ENCODE results near the gene DNAJB8. TPM values are rescaled to one million over a fixed set of nuclear protein-coding genes. Genes with fewer than 3 reads are reported as not detected.

Gene DNAJB8
- total and polyA plus RNA-seq, 2 experiments from 2014 or later = not detected

GRCh38 chr3:128454310-128454618, 12.4 kb downstream of the DNAJB8 start:
- Histone ChIP-seq H3K27ac (no peak overlapping the region), H3K27me3 (peaks cover 13% of the 10 kb centered on the region), H3K36me3 (no peaks in the 10 kb centered on the region), H3K4me1 (ENCODE audit: low read depth) (no peaks in the 10 kb centered on the region), H3K4me3 (no peak overlapping the region), H3K9me3 (ENCODE audit: low read depth) (no peaks in the 10 kb centered on the region)
- TF ChIP-seq, protein P1, sequence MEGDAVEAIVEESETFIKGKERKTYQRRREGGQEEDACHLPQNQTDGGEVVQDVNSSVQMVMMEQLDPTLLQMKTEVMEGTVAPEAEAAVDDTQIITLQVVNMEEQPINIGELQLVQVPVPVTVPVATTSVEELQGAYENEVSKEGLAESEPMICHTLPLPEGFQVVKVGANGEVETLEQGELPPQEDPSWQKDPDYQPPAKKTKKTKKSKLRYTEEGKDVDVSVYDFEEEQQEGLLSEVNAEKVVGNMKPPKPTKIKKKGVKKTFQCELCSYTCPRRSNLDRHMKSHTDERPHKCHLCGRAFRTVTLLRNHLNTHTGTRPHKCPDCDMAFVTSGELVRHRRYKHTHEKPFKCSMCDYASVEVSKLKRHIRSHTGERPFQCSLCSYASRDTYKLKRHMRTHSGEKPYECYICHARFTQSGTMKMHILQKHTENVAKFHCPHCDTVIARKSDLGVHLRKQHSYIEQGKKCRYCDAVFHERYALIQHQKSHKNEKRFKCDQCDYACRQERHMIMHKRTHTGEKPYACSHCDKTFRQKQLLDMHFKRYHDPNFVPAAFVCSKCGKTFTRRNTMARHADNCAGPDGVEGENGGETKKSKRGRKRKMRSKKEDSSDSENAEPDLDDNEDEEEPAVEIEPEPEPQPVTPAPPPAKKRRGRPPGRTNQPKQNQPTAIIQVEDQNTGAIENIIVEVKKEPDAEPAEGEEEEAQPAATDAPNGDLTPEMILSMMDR (IDR thresholded peaks at IDR 0.05; ENCODE audit: low read depth, low read length) = no peak
- no peak for DNase-seq (ENCODE audit: low read depth in 1 of 2, low spot score in 1 of 2)

GRCh38 chr3:128453501-128454309, 13.0 kb downstream of the DNAJB8 start:
- H3K27ac ChIP-seq = no peak overlapping the region
- no peak for DNase-seq (ENCODE audit: low read depth in 1 of 2, low spot score in 1 of 2)
- no peaks in the 10 kb centered on the region for H3K36me3 ChIP-seq
- H3K4me3 ChIP-seq = no peak overlapping the region
- peaks cover 13% of the 10 kb centered on the region for H3K27me3 ChIP-seq
- H3K4me1 ChIP-seq (ENCODE audit: low read depth) = no peaks in the 10 kb centered on the region
- TF ChIP-seq, protein P1 (IDR thresholded peaks at IDR 0.05; ENCODE audit: low read depth, low read length) = no peak
- H3K9me3 ChIP-seq (ENCODE audit: low read depth) = no peaks in the 10 kb centered on the region

DNA sequence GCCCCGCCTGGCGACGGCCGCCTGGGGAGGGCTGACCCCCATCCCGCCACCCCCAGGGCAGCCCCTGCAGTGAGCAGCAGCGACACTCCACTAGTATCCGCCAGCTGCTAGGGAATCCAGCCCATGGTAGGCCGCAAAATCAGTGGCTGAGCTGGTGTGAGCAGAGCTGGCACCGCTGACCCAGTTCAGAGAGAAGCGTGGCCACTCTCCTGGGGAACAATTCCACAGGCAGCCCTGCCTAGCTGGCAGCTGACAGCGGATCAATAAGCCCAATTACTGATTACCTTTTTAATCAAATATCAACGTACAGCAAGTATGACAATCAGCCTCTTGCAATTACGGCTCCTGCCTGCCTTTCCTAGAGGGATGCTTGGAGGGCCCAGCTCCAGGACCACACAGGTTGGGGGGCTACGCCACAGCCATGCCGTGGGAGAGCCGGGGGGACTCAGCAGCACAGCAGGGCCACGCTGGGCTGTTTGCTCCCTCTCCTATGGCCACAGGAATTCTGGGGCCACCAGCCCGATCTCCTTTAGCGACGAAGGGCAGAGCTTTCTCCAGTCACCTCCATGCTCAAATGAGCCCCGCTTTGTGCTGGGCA, 13.9 kb downstream of the DNAJB8 start:
- Histone ChIP-seq H3K27ac (no peak overlapping the region), H3K4me1 (ENCODE audit: low read depth) (no peaks in the 10 kb centered on the region), H3K4me3 (no peak overlapping the region), H3K9me3 (ENCODE audit: low read depth) (no peaks in the 10 kb centered on the region), H3K27me3 (peaks cover 17% of the 10 kb centered on the region), H3K36me3 (no peaks in the 10 kb centered on the region)
- TF ChIP-seq, protein P1 (IDR thresholded peaks at IDR 0.05; ENCODE audit: low read depth, low read length) = no peak
- DNase-seq (ENCODE audit: low read depth in 1 of 2, low spot score in 1 of 2) = no peak

GRCh38 chr3:128452120-128452519, 14.6 kb downstream of the DNAJB8 start:
- no peaks in the 10 kb centered on the region for H3K9me3 ChIP-seq (ENCODE audit: low read depth)
- no peak for DNase-seq (ENCODE audit: low read depth in 1 of 2, low spot score in 1 of 2)
- H3K4me1 ChIP-seq (ENCODE audit: low read depth) = no peaks in the 10 kb centered on the region
- no peaks in the 10 kb centered on the region for H3K36me3 ChIP-seq
- H3K27me3 ChIP-seq = peaks cover 19% of the 10 kb centered on the region
- H3K4me3 ChIP-seq = no peak overlapping the region
- no peak overlapping the region for H3K27ac ChIP-seq
- TF ChIP-seq, protein P1 (IDR thresholded peaks at IDR 0.05; ENCODE audit: low read depth, low read length) = no peak

DNA sequence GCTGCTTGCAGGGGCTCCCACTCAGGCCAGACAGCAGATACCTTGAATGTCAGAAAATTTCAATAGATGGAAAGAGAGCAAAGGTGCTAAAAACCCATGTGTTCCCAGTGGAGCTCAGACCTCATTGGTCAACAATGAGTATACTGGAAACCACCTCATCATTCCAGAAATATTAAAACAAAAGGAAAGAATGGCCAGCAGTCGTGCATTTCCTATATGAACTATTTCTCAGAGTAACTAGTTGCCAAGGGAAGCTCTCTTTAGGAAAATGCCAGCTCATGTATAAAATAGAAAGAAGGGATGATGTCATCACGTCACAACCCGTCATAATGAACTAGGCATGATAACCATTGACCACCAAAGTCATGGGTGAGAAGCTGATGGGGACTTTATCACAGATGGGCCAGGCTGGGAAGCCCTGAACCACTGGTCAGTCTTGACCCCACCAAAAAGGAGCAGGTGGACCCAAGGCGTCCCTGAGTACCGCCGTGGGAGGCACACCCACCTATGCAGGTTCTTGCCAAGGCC, 17.5 kb downstream of the DNAJB8 start:
- H3K36me3 ChIP-seq = no peaks in the 10 kb centered on the region
- no peak overlapping the region for H3K27ac ChIP-seq
- TF ChIP-seq, protein P1 (IDR thresholded peaks at IDR 0.05; ENCODE audit: low read depth, low read length) = no peak
- no peaks in the 10 kb centered on the region for H3K9me3 ChIP-seq (ENCODE audit: low read depth)
- no peak for DNase-seq (ENCODE audit: low read depth in 1 of 2, low spot score in 1 of 2)
- H3K4me1 ChIP-seq (ENCODE audit: low read depth) = no peaks in the 10 kb centered on the region
- no peak overlapping the region for H3K4me3 ChIP-seq
- peaks cover 20% of the 10 kb centered on the region for H3K27me3 ChIP-seq

Data from cardiac muscle cell (in vitro differentiated cells and primary cell).